Activated T-cell treated with anti-CD3 and anti-CD28 coated beads for 1 hour (primary cell): ENCODE data around the gene PTPA.
"Not testable (repeated sequence)": the region's sequence is repeated elsewhere in the genome, so short reads cannot be mapped to it uniquely, and the experiment has no call there.

Experiments used
- DNase-seq: peaks from one replicate; pipeline ENCODE4 v3.0.0-alpha.2; 2020; ENCODE audit warnings: low read depth

Gene PTPA

GRCh38 chr9:129160712-129161533 lies 49.7 kb downstream of the PTPA start:
- DNase-seq = no peak

GRCh38 chr9:129161534-129161837 lies 50.3 kb downstream of the PTPA start:
- no peak for DNase-seq

GRCh38 chr9:129162497-129163197 lies 51.4 kb downstream of the PTPA start:
- DNase-seq = no peak

GRCh38 chr9:129163198-129163670 lies 52.0 kb downstream of the PTPA start:
- not testable (repeated sequence) for DNase-seq

GRCh38 chr9:129163753-129164152 lies 52.5 kb downstream of the PTPA start:
- DNase-seq = no peak

- DNase-seq = no peak
Measured at GRCh38 chr9:129164246-129164930, 53.2 kb downstream of the PTPA start.

GRCh38 chr9:129165198-129165597 lies 54.0 kb downstream of the PTPA start:
- DNase-seq = no peak

GRCh38 chr9:129166623-129167557 lies 55.7 kb downstream of the PTPA start:
- DNase-seq = no peak

- DNase-seq = no peak
Measured at GRCh38 chr9:129170229-129170628, 59.0 kb downstream of the PTPA start.

GRCh38 chr9:129171993-129172751 lies 61.0 kb downstream of the PTPA start:
- DNase-seq = no peak

- no peak for DNase-seq
Measured at GRCh38 chr9:129172816-129173215, 61.6 kb downstream of the PTPA start.

- no peak for DNase-seq
Measured at GRCh38 chr9:129173296-129174101, 62.3 kb downstream of the PTPA start.

- peak; percentile 75 for DNase-seq
Measured at GRCh38 chr9:129174102-129174723, 63.0 kb downstream of the PTPA start.

GRCh38 chr9:129174724-129175514 lies 63.7 kb downstream of the PTPA start:
- no peak for DNase-seq

GRCh38 chr9:129175515-129175824 lies 64.3 kb downstream of the PTPA start:
- no peak for DNase-seq

- no peak for DNase-seq
Measured at GRCh38 chr9:129175825-129176633, 64.8 kb downstream of the PTPA start.

- DNase-seq = no peak
Measured at GRCh38 chr9:129176701-129177442, 65.7 kb downstream of the PTPA start.

GRCh38 chr9:129177443-129177790 lies 66.2 kb downstream of the PTPA start:
- no peak for DNase-seq
